ENCODE results near the gene MDFIC. TPM values are rescaled to one million over a fixed set of nuclear protein-coding genes. Genes with fewer than 3 reads are reported as not detected.
A peak's percentile ranks its signal among the peaks of the same experiment; 100 is the strongest.

MDFIC gene
- total RNA-seq, 1 donor from 2014 or later = 10.1 TPM

- Mint-ChIP-seq H3K27me3 (ENCODE audit: low read depth) (no peaks in the 10 kb centered on the region), H3K36me3 (ENCODE audit: low read depth) (peaks cover 16% of the 10 kb centered on the region), H3K4me1 (no peaks in the 10 kb centered on the region), H3K4me3 (no peak overlapping the region), H3K27ac (ENCODE audit: unreplicated experiment) (no peak overlapping the region), H3K9me3 (no peaks in the 10 kb centered on the region)
- no peak for DNase-seq (ENCODE audit: low read depth, low spot score)
- TF ChIP-seq, protein P1, sequence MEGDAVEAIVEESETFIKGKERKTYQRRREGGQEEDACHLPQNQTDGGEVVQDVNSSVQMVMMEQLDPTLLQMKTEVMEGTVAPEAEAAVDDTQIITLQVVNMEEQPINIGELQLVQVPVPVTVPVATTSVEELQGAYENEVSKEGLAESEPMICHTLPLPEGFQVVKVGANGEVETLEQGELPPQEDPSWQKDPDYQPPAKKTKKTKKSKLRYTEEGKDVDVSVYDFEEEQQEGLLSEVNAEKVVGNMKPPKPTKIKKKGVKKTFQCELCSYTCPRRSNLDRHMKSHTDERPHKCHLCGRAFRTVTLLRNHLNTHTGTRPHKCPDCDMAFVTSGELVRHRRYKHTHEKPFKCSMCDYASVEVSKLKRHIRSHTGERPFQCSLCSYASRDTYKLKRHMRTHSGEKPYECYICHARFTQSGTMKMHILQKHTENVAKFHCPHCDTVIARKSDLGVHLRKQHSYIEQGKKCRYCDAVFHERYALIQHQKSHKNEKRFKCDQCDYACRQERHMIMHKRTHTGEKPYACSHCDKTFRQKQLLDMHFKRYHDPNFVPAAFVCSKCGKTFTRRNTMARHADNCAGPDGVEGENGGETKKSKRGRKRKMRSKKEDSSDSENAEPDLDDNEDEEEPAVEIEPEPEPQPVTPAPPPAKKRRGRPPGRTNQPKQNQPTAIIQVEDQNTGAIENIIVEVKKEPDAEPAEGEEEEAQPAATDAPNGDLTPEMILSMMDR (conservative IDR thresholded peaks at IDR 0.05) = no peak
These were observed 67.0 kb downstream of the MDFIC start for GRCh38 chr7:114988755-114989375.

- Mint-ChIP-seq H3K27me3 (ENCODE audit: low read depth) (no peaks in the 10 kb centered on the region), H3K36me3 (ENCODE audit: low read depth) (peaks cover 16% of the 10 kb centered on the region), H3K4me1 (no peaks in the 10 kb centered on the region), H3K9me3 (no peaks in the 10 kb centered on the region), H3K27ac (ENCODE audit: unreplicated experiment) (no peak overlapping the region), H3K4me3 (no peak overlapping the region)
- no peak for DNase-seq (ENCODE audit: low read depth, low spot score)
- TF ChIP-seq, protein P1 (conservative IDR thresholded peaks at IDR 0.05) = no peak
These were observed 67.6 kb downstream of the MDFIC start for GRCh38 chr7:114989531-114989930.

DNA sequence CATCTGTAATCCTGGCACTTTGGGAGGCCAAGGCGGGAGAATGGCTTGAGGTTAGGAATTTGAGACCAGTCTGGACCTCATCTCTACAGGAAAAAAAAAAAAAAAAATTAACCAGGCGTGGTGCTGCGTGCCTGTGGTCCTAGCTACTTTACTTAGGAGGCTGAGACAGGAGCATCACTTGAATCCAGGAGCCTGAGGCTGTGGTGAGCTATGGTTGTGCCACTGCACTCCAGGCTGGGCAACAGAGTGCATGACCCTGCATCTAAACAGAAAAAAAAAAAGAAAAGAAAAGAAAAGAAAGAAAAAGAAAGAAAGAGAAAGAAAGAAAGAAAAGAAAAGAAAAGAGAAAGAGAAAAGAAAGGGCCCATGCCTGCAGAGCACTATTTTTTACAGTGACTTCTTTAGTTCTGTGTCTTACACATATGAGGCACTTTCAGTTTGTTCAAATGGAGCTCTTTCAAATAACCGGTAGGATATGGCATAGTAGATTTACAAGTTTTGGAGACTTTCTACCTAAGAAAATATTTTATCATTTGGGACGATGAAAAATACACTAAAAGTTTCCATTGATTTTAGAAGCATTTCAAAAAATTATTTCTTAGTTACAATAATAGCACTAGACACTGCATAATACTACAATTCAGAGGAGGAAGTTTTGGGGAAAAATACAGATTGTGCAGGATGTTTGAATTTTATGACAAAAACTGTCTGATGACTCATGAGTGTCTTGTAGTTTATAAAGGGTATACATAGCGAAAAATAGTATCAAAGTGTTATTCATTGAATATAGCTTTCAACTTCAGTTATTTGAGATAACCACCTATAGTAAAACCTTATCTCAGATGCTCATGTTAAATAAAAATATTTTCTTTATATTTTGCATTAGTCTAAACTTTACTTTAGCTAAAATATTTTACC lies 75.9 kb downstream of the MDFIC start:
- H3K36me3 Mint-ChIP-seq (ENCODE audit: low read depth) = peaks cover 21% of the 10 kb centered on the region
- H3K27me3 Mint-ChIP-seq (ENCODE audit: low read depth) = no peaks in the 10 kb centered on the region
- DNase-seq (ENCODE audit: low read depth, low spot score) = no peak
- no peak overlapping the region for H3K4me3 Mint-ChIP-seq
- H3K27ac Mint-ChIP-seq (ENCODE audit: unreplicated experiment) = no peak overlapping the region
- TF ChIP-seq, protein P1 (conservative IDR thresholded peaks at IDR 0.05) = no peak
- H3K9me3 Mint-ChIP-seq = peaks cover 4% of the 10 kb centered on the region
- H3K4me1 Mint-ChIP-seq = peaks cover under 1% of the 10 kb centered on the region

- H3K4me3 Mint-ChIP-seq = no peak overlapping the region
- H3K27me3 Mint-ChIP-seq (ENCODE audit: low read depth) = no peaks in the 10 kb centered on the region
- peaks cover 4% of the 10 kb centered on the region for H3K36me3 Mint-ChIP-seq (ENCODE audit: low read depth)
- peaks cover 16% of the 10 kb centered on the region for H3K4me1 Mint-ChIP-seq
- H3K27ac Mint-ChIP-seq (ENCODE audit: unreplicated experiment) = peak overlapping the region; percentile 75
- TF ChIP-seq, protein P1 (conservative IDR thresholded peaks at IDR 0.05) = no peak
- DNase-seq (ENCODE audit: low read depth, low spot score) = no peak
- H3K9me3 Mint-ChIP-seq = no peaks in the 10 kb centered on the region
These were observed 82.2 kb downstream of the MDFIC start for GRCh38 chr7:115004121-115004520.

DNA sequence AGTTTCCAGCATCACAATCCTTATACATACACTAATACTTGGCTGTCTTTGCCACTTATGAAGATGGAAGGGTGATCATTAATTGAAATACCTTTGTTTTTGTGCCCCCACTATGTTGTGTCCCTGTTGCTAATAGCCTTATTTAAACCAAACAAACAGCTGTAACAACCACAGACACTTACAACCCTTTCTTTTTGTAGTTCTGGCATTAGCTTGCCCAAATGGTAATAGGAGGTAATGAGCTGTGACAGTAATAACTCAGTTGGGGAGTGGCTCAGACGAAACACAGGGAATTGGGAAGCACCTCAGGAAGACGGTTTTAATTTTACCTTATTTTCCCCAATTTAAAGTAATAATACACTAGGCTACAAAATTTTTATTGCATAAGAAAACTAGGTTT lies 83.4 kb downstream of the MDFIC start:
- Mint-ChIP-seq H3K4me3 (no peak overlapping the region), H3K27me3 (ENCODE audit: low read depth) (no peaks in the 10 kb centered on the region), H3K36me3 (ENCODE audit: low read depth) (peaks cover 4% of the 10 kb centered on the region), H3K4me1 (peaks cover 26% of the 10 kb centered on the region), H3K27ac (ENCODE audit: unreplicated experiment) (no peak overlapping the region), H3K9me3 (no peaks in the 10 kb centered on the region)
- TF ChIP-seq, protein P1 (conservative IDR thresholded peaks at IDR 0.05) = no peak
- no peak for DNase-seq (ENCODE audit: low read depth, low spot score)
